Raji (cell line): ENCODE data around the gene SUSD4.

Experiments
- POLR2A ChIP-seq: IDR thresholded peaks from 2 replicates; pipeline ENCODE4 v1.6.1; 2011; ENCODE audit warnings: low read depth, low read length, control low read depth; ENCODE audit not compliant: insufficient read depth

The SUSD4 gene

GRCh38 chr1:223322868-223323267, 41.1 kb downstream of the SUSD4 start:
- no peak for TF ChIP-seq POLR2A

GRCh38 chr1:223320959-223321358, 43.0 kb downstream of the SUSD4 start:
- TF ChIP-seq POLR2A, result no peak

- no peak for TF ChIP-seq POLR2A
These were observed 43.9 kb downstream of the SUSD4 start for GRCh38 chr1:223319905-223320580.

GRCh38 chr1:223319398-223319797, 44.6 kb downstream of the SUSD4 start:
- TF ChIP-seq POLR2A, result no peak

- no peak for TF ChIP-seq POLR2A
These were observed 47.9 kb downstream of the SUSD4 start for GRCh38 chr1:223316082-223316481.

- TF ChIP-seq POLR2A, result no peak
These were observed 48.3 kb downstream of the SUSD4 start for GRCh38 chr1:223315665-223316064.

- no peak for TF ChIP-seq POLR2A
These were observed 50.6 kb downstream of the SUSD4 start for GRCh38 chr1:223313415-223313754.

GRCh38 chr1:223312705-223313414, 51.1 kb downstream of the SUSD4 start:
- TF ChIP-seq POLR2A, result no peak

- TF ChIP-seq POLR2A, result no peak
These were observed 51.7 kb downstream of the SUSD4 start for GRCh38 chr1:223312273-223312672.

- no peak for TF ChIP-seq POLR2A
These were observed 52.1 kb downstream of the SUSD4 start for GRCh38 chr1:223311826-223312225.

- TF ChIP-seq POLR2A, result no peak
These were observed 55.8 kb downstream of the SUSD4 start for GRCh38 chr1:223308136-223308535.

- no peak for TF ChIP-seq POLR2A
These were observed 56.4 kb downstream of the SUSD4 start for GRCh38 chr1:223307544-223307943.

- no peak for TF ChIP-seq POLR2A
These were observed 59.0 kb downstream of the SUSD4 start for GRCh38 chr1:223304931-223305330.

- TF ChIP-seq POLR2A, result no peak
These were observed 62.6 kb downstream of the SUSD4 start for GRCh38 chr1:223301371-223301770.

GRCh38 chr1:223299553-223299952, 64.4 kb downstream of the SUSD4 start:
- TF ChIP-seq POLR2A, result no peak

- TF ChIP-seq POLR2A, result no peak
These were observed 65.3 kb downstream of the SUSD4 start for GRCh38 chr1:223298701-223299100.

GRCh38 chr1:223297800-223298199, 66.2 kb downstream of the SUSD4 start:
- TF ChIP-seq POLR2A, result no peak
